ENCODE measurements around the gene PLXNB2.

- TF ChIP-seq CTCF (IDR thresholded peaks at IDR 0.05), result no peak
- no peak for TF ChIP-seq POLR2A (IDR thresholded peaks at IDR 0.05)
Measured at GRCh38 chr22:50267591-50268390, 39.7 kb downstream of the PLXNB2 start.

All from lower leg skin (tissue), 3 donors.